ENCODE data around the gene SERTAD4. TPM values are rescaled to one million over a fixed set of nuclear protein-coding genes. Genes with fewer than 3 reads are reported as not detected.

SERTAD4 gene
- total and polyA plus RNA-seq, 10 of the 15 experiments (the other 5 are each of a cell fraction or from before 2014, with no cell fraction given), result not detected

GRCh38 chr1:210241121-210241520 is 8.5 kb downstream of the SERTAD4 start:
- no peak overlapping the region for H3K4me2 ChIP-seq (ENCODE audit: control insufficient read depth, insufficient read depth)
- ChIA-PET RAD21 (ENCODE audit: unreplicated experiment) (no interaction called here), SMC1A (ENCODE audit: uncharacterized antibody, unreplicated experiment) (interaction anchor here (0.7 kb wide), 1 partner anchor 337 kb away, joined by 3 read pairs; no protein-coding TSS in a partner anchor), POLR2A (no interaction called here), CTCF (interaction anchor here (0.7 to 1.1 kb wide), 2 partner anchors 158 to 264 kb away, joined by 3 read pairs; no protein-coding TSS in a partner anchor)
- intact Hi-C loops (cut with micrococcal nuclease; ENCODE audit: unreplicated experiment) (no loop called here), in situ Hi-C loops (cut with MboI) (no loop called here)
- H3K36me3 ChIP-seq (ENCODE audit: control insufficient read depth in 2 of 2, insufficient read depth in 2 of 2, low read length in 1 of 2), result no peaks in the 10 kb centered on the region
- 41% methylated on average over 5 of the region's 5 CpGs for WGBS (ENCODE audit: insufficient coverage, insufficient replicate concordance, low lambda C conversion rate, missing lambda C conversion rate)
- H4K20me1 ChIP-seq (ENCODE audit: control insufficient read depth, insufficient read depth), result no peaks in the 10 kb centered on the region
- no peaks in the 10 kb centered on the region for H3K79me2 ChIP-seq (ENCODE audit: control insufficient read depth, insufficient read depth, low read length)
- H3K9ac ChIP-seq (ENCODE audit: control insufficient read depth, insufficient read depth, low read length), result no peak overlapping the region
- no peaks in the 10 kb centered on the region for H3K4me1 ChIP-seq (ENCODE audit: control insufficient read depth, insufficient read depth, low read length)
- no peak overlapping the region for H2AFZ ChIP-seq (ENCODE audit: control insufficient read depth, low read depth, low read length)
- no TSS peak for BruUV-seq (replicated peaks)
- ATAC-seq, result no peak
- H3K27ac ChIP-seq (ENCODE audit: control insufficient read depth, insufficient read depth), result no peak overlapping the region
- DNase-seq (ENCODE audit: low read depth, low spot score), result no peak
- H3K27me3 ChIP-seq (replicated peaks in 1 of 2; ENCODE audit: control insufficient read depth in 2 of 2, insufficient read depth in 2 of 2, low read length in 1 of 2), result no peaks in the 10 kb centered on the region; a peak in 2 of 4 replicates
- H3K4me3 ChIP-seq, result no peak overlapping the region
- no peak for FAIRE-seq
- no peaks in the 10 kb centered on the region for H3K9me3 ChIP-seq (replicated peaks; ENCODE audit: control insufficient read depth, insufficient read depth, low read length)
- TF ChIP-seq EZH2 (IDR thresholded peaks at IDR 0.05; ENCODE audit: borderline replicate concordance, control insufficient read depth, low read depth, low read length), result no peak
- TF ChIP-seq MTA3 (IDR thresholded peaks at IDR 0.05; ENCODE audit: borderline replicate concordance, low read length), result no peak
- TF ChIP-seq MLLT1 (IDR thresholded peaks at IDR 0.05), result no peak
- TF ChIP-seq CREB1 (IDR thresholded peaks at IDR 0.05; ENCODE audit: low read depth), result no peak
- TF ChIP-seq RELA (IDR thresholded peaks at IDR 0.05; ENCODE audit: borderline replicate concordance, partially characterized antibody), result no peak
- TF ChIP-seq ZBED1 (IDR thresholded peaks at IDR 0.05; ENCODE audit: borderline replicate concordance), result no peak
- no peak for TF ChIP-seq POLR2AphosphoS5 (IDR thresholded peaks at IDR 0.05; ENCODE audit: low read length)
- no peak for TF ChIP-seq CUX1 (IDR thresholded peaks at IDR 0.05; ENCODE audit: insufficient replicate concordance, low read depth, low read length)
- no peak for TF ChIP-seq E2F8 (IDR thresholded peaks at IDR 0.05; ENCODE audit: low read depth, partially characterized antibody)
- TF ChIP-seq KAT2A (conservative IDR thresholded peaks at IDR 0.05; ENCODE audit: control insufficient read depth, low read depth, low read length), result no peak
- TF ChIP-seq MYC (IDR thresholded peaks at IDR 0.05; ENCODE audit: insufficient read depth, insufficient read length, insufficient replicate concordance, low read length, severe bottlenecking), result no peak
- TF ChIP-seq ZSCAN29 (IDR thresholded peaks at IDR 0.05), result no peak
- TF ChIP-seq SP1 (IDR thresholded peaks at IDR 0.05; ENCODE audit: low read depth, low read length), result no peak
- TF ChIP-seq LARP7 (IDR thresholded peaks at IDR 0.05), result no peak
- TF ChIP-seq SIX5 (IDR thresholded peaks at IDR 0.05; ENCODE audit: low read depth, low read length, severe bottlenecking), result no peak
- no peak for TF ChIP-seq HDGF (IDR thresholded peaks at IDR 0.05)
